CD4-positive, alpha-beta T cell (primary cell): ENCODE measurements around the gene TMPRSS7. TPM values are rescaled to one million over a fixed set of nuclear protein-coding genes. Genes with fewer than 3 reads are reported as not detected.

Experiments
- ATAC-seq: fragments of 200-7000 bp; cut with Tn5 transposase; one replicate; pipeline ENCODE4 v1.10.0; 2022; ENCODE audit warnings: mild to moderate bottlenecking; ENCODE audit not compliant: poor library complexity
- CTCF ChIA-PET: fragments of 350-600 bp; sonication (Branson Sonifier 250); formaldehyde crosslinking; loops from one replicate; lab custom pipeline; 2021; ENCODE audit warnings: antibody characterized with exemption, inconsistent platforms; lab: Charles Lee
- POLR2A ChIA-PET: fragments of 350-600 bp; sonication (Branson Sonifier 250); formaldehyde crosslinking; loops from one replicate; lab custom pipeline; 2021; ENCODE audit warnings: antibody characterized with exemption, inconsistent platforms; lab: Charles Lee
- DNase-seq, 14 experiments: peaks; one replicate each; pipeline ENCODE4 v3.0.0-alpha.2; 2013 to 2020; ENCODE audit warnings: mixed read lengths in 2 of 14
- H3K27ac ChIP-seq, 2 donors: one replicate each; pipeline versions ENCODE4 v1.5.1 to v1.7.0; 2013; ENCODE audit warnings: low read length in 2 of 2, low read depth in 1 of 2, mild to moderate bottlenecking in 1 of 2
- H3K27me3 ChIP-seq, 2 experiments: 1 replicate in 1 of 2; 2 replicates in 1 of 2; pipeline versions ENCODE4 v1.6.1 to v1.7.0; 2013; ENCODE audit warnings: low read length in 2 of 2, control low read depth in 1 of 2, mild to moderate bottlenecking in 1 of 2, moderate library complexity in 1 of 2; ENCODE audit not compliant: insufficient read depth in 2 of 2, control insufficient read depth in 1 of 2
- H3K36me3 ChIP-seq: one replicate; pipeline ENCODE4 v1.6.1; 2013; ENCODE audit warnings: low read length, control low read depth; ENCODE audit not compliant: insufficient read depth
- H3K4me1 ChIP-seq: one replicate; pipeline ENCODE4 v1.6.1; 2013; ENCODE audit warnings: low read length, control low read depth; ENCODE audit not compliant: insufficient read depth
- H3K4me3 ChIP-seq: one replicate; pipeline ENCODE4 v1.5.1; 2013; ENCODE audit warnings: mild to moderate bottlenecking, low read length, moderate library complexity
- H3K9me3 ChIP-seq, 2 experiments: 1 replicate in 1 of 2; 2 replicates in 1 of 2; pipeline versions ENCODE4 v1.6.1 to v1.7.0; 2013; ENCODE audit warnings: low read length in 2 of 2, mild to moderate bottlenecking in 2 of 2, control low read depth in 1 of 2, moderate library complexity in 1 of 2; ENCODE audit not compliant: control insufficient read depth in 1 of 2, insufficient read depth in 1 of 2
- H3K27ac Mint-ChIP-seq: one replicate; pipeline ENCODE4 v1.8.0; 2020; ENCODE audit warnings: mixed read lengths
- H3K27me3 Mint-ChIP-seq: one replicate; pipeline ENCODE4 v1.8.0; 2021; ENCODE audit warnings: mixed read lengths
- H3K36me3 Mint-ChIP-seq: one replicate; pipeline ENCODE4 v1.8.0; 2021; ENCODE audit warnings: low read depth, mixed read lengths
- H3K4me1 Mint-ChIP-seq: one replicate; pipeline ENCODE4 v1.8.0; 2021; ENCODE audit warnings: low read depth, mixed read lengths
- H3K4me3 Mint-ChIP-seq: one replicate; pipeline ENCODE4 v1.8.0; 2020; ENCODE audit warnings: mild to moderate bottlenecking, mixed read lengths
- H3K9me3 Mint-ChIP-seq: one replicate; pipeline ENCODE4 v1.8.0; 2020; ENCODE audit warnings: mixed read lengths
- CTCF ChIP-seq: fragments of 200-600 bp; IDR thresholded peaks from one replicate; pipeline ENCODE4 v1.8.0; 2022; ENCODE audit warnings: antibody characterized with exemption, mild to moderate bottlenecking
- intact Hi-C, 2 experiments: fragments of 100-400 bp; cut with DNase I in 1 of 2; cut with micrococcal nuclease in 1 of 2; formaldehyde crosslinking; loops; one replicate each; pipeline versions ENCODE4 v1.15.1 to v1.9.0; 2023 to 2025; cut with DNase I, micrococcal nuclease
- total RNA-seq, 174 experiments: library from RNA in 2 of 174; stranded (reverse) in 2 of 174; gene quantifications; one replicate each; pipeline ENCODE4 v1.2.3 and lab custom pipeline; 2021 to 2026

TMPRSS7 gene
- total RNA-seq, 2 experiments from 2014 or later, result 0.14 TPM; not detected in 1

- CTCF ChIA-PET, result interaction anchor here (1.1 kb wide), 1 partner anchor 14 kb away, joined by 3 read pairs; no protein-coding TSS in a partner anchor
- Histone ChIP-seq H3K4me1 (peaks cover 9% of the 10 kb centered on the region), H3K27ac (no peak overlapping the region), H3K27me3 (no peaks in the 10 kb centered on the region), H3K9me3 (no peaks in the 10 kb centered on the region), H3K36me3 (no peaks in the 10 kb centered on the region), H3K4me3 (no peak overlapping the region)
- intact Hi-C loops, result no loop called here
- ATAC-seq, result no peak
- no peak overlapping the region for H3K4me3 Mint-ChIP-seq
- POLR2A ChIA-PET, result no interaction called here
- TF ChIP-seq CTCF, result no peak
- H3K4me1 Mint-ChIP-seq, result peaks cover 12% of the 10 kb centered on the region
- H3K36me3 Mint-ChIP-seq, result peaks cover 6% of the 10 kb centered on the region
- no peak overlapping the region for H3K27ac Mint-ChIP-seq
- H3K9me3 Mint-ChIP-seq, result no peaks in the 10 kb centered on the region
- H3K27me3 Mint-ChIP-seq, result no peaks in the 10 kb centered on the region
- DNase-seq, result peak in 2 of 14 experiments; percentile 29 to 47
These were observed 62.8 kb downstream of the TMPRSS7 start for GRCh38 chr3:112097378-112097777.

GRCh38 chr3:112101916-112102315 lies 67.4 kb downstream of the TMPRSS7 start:
- TF ChIP-seq CTCF, result no peak
- intact Hi-C loops, result no loop called here
- Histone ChIP-seq H3K36me3 (no peaks in the 10 kb centered on the region), H3K9me3 (no peaks in the 10 kb centered on the region), H3K4me3 (no peak overlapping the region), H3K27me3 (no peaks in the 10 kb centered on the region), H3K27ac (no peak overlapping the region), H3K4me1 (no peaks in the 10 kb centered on the region)
- Mint-ChIP-seq H3K36me3 (no peaks in the 10 kb centered on the region), H3K27ac (no peak overlapping the region), H3K4me3 (no peak overlapping the region), H3K9me3 (no peaks in the 10 kb centered on the region), H3K27me3 (no peaks in the 10 kb centered on the region), H3K4me1 (no peaks in the 10 kb centered on the region)
- DNase-seq (no peak), ATAC-seq (no peak)
- ChIA-PET CTCF (no interaction called here), POLR2A (no interaction called here)

- no peaks in the 10 kb centered on the region for H3K4me1 Mint-ChIP-seq
- Histone ChIP-seq H3K27ac (no peak overlapping the region), H3K9me3 (no peaks in the 10 kb centered on the region), H3K4me3 (no peak overlapping the region), H3K27me3 (no peaks in the 10 kb centered on the region), H3K4me1 (no peaks in the 10 kb centered on the region), H3K36me3 (no peaks in the 10 kb centered on the region)
- ChIA-PET CTCF (interaction anchor here (1.3 kb wide), 1 partner anchor 189 kb away, joined by 3 read pairs; the partner anchor contains the start of gene SLC9C1), POLR2A (no interaction called here)
- no peaks in the 10 kb centered on the region for H3K27me3 Mint-ChIP-seq
- no peaks in the 10 kb centered on the region for H3K9me3 Mint-ChIP-seq
- H3K36me3 Mint-ChIP-seq, result peaks cover 5% of the 10 kb centered on the region
- intact Hi-C loops, result no loop called here
- no peak overlapping the region for H3K27ac Mint-ChIP-seq
- no peak for ATAC-seq
- TF ChIP-seq CTCF, result no peak
- DNase-seq, result no peak
- no peak overlapping the region for H3K4me3 Mint-ChIP-seq
These were observed 70.2 kb downstream of the TMPRSS7 start for GRCh38 chr3:112104774-112105173.
